ENCODE measurements around the gene TMEM19. TPM values are rescaled to one million over a fixed set of nuclear protein-coding genes. Genes with fewer than 3 reads are reported as not detected.

The TMEM19 gene
- total RNA-seq, result 10 to 100 TPM; 10.4 to 29.7 (median 23.0) TPM
- polyA plus RNA-seq, result 10 to 100 TPM in 2 of 3 donors, 1 to 10 TPM in 1; 6.0 to 31.1 (median 12.6) TPM
- long read RNA-seq, donor 1, full-length matches to known transcripts, result 10 of 17 reads
- long read RNA-seq, donor 1, partial matches to known transcripts, result 0 of 17 reads
- long read RNA-seq, donor 1, other reads (novel, unspliced or antisense), result 7 of 17 reads
- long read RNA-seq, donor 2, full-length matches to known transcripts, result 10 of 16 reads
- long read RNA-seq, donor 2, partial matches to known transcripts, result 0 of 16 reads
- long read RNA-seq, donor 2, other reads (novel, unspliced or antisense), result 6 of 16 reads

DNA sequence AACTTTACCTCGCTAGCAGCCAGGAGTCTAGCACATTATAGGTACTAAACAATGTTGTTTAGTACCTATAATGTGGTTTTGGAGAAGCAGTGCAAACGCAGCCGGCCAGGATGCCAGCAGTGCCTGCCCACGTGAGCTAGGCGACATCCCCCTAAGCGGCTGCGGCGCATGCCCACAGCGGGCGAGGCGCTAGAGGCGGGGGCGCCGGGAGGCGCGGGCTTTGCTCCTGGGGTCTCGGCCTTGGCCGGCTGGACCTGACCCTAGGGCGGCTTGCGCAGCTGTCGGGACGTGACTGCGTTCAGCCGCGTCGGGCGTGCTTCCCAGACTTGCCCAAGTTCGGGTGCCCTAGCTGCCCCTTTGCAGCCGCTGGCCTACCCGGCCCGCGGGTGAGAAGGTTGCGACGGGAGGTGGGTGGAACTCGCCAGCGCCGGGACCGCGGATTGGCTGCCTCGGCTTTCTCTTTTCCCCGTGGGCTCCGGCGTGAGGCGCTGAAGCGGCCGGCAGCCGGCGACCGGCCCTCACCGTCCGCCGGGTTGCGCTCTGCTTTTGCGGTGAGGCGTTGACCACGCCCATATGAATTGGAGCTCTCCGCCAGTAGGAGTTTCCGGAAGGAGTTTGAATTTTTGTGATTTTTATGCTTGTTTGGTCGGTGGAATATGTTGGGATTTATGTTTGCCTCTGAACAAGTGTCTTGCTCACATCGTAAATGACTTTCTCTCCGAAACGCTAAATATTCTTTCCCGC lies at the start of gene TMEM19:
Gene TMEM19, plus strand, starts transcription at position 169 of the 744 bp plus-strand sequence. CDS start 599 bp downstream, outside the sequence.
- peak; percentile 97 to 98 (median 98) for ATAC-seq
- no peaks in the 10 kb centered on the region for H3K36me3 ChIP-seq (ENCODE audit: insufficient read depth in 1 of 2, low read depth in 1 of 2)
- H3K9me3 ChIP-seq, result no peaks in the 10 kb centered on the region
- DNase-seq, result peak; percentile 92 to 95
- TF ChIP-seq, protein P1, sequence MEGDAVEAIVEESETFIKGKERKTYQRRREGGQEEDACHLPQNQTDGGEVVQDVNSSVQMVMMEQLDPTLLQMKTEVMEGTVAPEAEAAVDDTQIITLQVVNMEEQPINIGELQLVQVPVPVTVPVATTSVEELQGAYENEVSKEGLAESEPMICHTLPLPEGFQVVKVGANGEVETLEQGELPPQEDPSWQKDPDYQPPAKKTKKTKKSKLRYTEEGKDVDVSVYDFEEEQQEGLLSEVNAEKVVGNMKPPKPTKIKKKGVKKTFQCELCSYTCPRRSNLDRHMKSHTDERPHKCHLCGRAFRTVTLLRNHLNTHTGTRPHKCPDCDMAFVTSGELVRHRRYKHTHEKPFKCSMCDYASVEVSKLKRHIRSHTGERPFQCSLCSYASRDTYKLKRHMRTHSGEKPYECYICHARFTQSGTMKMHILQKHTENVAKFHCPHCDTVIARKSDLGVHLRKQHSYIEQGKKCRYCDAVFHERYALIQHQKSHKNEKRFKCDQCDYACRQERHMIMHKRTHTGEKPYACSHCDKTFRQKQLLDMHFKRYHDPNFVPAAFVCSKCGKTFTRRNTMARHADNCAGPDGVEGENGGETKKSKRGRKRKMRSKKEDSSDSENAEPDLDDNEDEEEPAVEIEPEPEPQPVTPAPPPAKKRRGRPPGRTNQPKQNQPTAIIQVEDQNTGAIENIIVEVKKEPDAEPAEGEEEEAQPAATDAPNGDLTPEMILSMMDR (IDR thresholded peaks at IDR 0.05), result no peak
- WGBS, 3 donors, result 0 to 1% (median 0%) methylated on average over 58 to 63 of the region's 63 CpGs
- peak within 1 kb of the TSS; percentile 84 for H3K4me3 ChIP-seq
- peaks cover 34% of the 10 kb centered on the region for H3K4me1 ChIP-seq
- peak within 1 kb of the TSS; percentile 95 for H3K27ac ChIP-seq
- intact Hi-C loops (cut with DNase I), result loop anchor here (2.0 to 5.0 kb wide), 3 partner anchors 23 to 69 kb away; partner anchors contain the start of genes RAB21 (in 2 of the 2) and ZFC3H1 (in 1 of the 2)
- H3K27me3 ChIP-seq (ENCODE audit: insufficient read depth in 3 of 3, low read length in 2 of 3), result no peaks in the 10 kb centered on the region

DNA sequence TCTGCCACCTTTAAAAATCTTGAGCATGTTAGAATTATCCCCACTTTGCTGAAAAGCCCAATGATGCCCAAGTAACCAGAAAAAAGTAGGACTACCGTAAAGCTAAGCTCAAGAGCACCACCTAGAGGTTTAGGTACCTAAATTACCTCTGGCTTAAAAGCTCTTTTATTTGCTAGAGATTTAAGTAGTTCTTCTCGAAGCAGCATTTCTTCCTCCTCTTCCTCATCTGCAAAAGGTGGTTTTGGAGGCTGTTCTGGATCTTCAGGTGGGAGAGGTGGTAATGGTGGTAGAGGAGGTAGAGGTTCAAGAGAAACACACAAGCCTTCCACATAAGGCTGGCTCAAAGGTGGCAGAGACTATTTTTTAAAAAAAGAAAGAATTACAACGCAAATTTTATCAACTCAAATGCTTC lies 49.2 kb upstream of the TMEM19 start:
- peaks cover 8 to 100% of the 10 kb centered on the region in 2 donors for H3K36me3 ChIP-seq (ENCODE audit: insufficient read depth in 1 of 2, low read depth in 1 of 2)
- DNase-seq (no peak), ATAC-seq (peak in 1 of 4 donors; percentile 68)

DNA sequence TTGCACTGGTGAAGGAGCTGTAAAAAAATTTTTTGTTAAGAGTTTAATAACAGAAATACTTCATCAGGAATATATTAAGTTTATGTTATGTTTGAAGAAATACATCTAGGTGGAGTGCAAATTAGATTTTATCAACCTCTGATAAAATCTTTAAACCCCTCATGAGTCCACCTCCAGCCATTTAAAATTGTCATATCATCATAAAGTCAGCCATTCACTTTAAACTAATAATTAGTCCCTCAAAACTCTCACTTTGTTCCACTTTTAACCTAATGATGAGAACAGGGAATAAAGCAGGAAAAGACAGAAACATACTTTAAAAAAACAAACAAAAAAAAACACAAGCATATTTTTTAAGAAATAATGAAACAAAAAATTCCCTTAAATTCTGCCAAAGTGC lies 47.4 kb upstream of the TMEM19 start:
- H3K4me3 ChIP-seq, result no peak overlapping the region
- ATAC-seq (no peak), DNase-seq (no peak)
- no peaks in the 10 kb centered on the region for H3K9me3 ChIP-seq
- no peaks in the 10 kb centered on the region for H3K27me3 ChIP-seq (ENCODE audit: insufficient read depth in 3 of 3, low read length in 2 of 3)
- H3K36me3 ChIP-seq (ENCODE audit: insufficient read depth in 1 of 2, low read depth in 1 of 2), result peaks cover 8 to 100% of the 10 kb centered on the region in 2 donors
- H3K4me1 ChIP-seq, result no peaks in the 10 kb centered on the region
- no peak overlapping the region for H3K27ac ChIP-seq
- TF ChIP-seq, protein P1 (IDR thresholded peaks at IDR 0.05), result no peak
- intact Hi-C loops (cut with DNase I), result loop anchor here in 1 of 2 donors (10.0 kb wide), 1 partner anchor 266 kb away; no protein-coding TSS in a partner anchor

More for the DNA sequence above, 49.2 kb upstream of the TMEM19 start:
- Histone ChIP-seq H3K27ac (no peak overlapping the region), H3K9me3 (no peaks in the 10 kb centered on the region), H3K27me3 (ENCODE audit: insufficient read depth in 3 of 3, low read length in 2 of 3) (no peaks in the 10 kb centered on the region), H3K4me1 (no peaks in the 10 kb centered on the region), H3K4me3 (no peak overlapping the region)
- TF ChIP-seq, protein P1 (IDR thresholded peaks at IDR 0.05), result peak; percentile 72
- WGBS, 3 donors, result 28 to 41% (median 33%) methylated on average over 3 of the region's 3 CpGs
- intact Hi-C loops (cut with DNase I), result loop anchor here in 1 of 2 donors (10.0 kb wide), 1 partner anchor 268 kb away; no protein-coding TSS in a partner anchor

DNA sequence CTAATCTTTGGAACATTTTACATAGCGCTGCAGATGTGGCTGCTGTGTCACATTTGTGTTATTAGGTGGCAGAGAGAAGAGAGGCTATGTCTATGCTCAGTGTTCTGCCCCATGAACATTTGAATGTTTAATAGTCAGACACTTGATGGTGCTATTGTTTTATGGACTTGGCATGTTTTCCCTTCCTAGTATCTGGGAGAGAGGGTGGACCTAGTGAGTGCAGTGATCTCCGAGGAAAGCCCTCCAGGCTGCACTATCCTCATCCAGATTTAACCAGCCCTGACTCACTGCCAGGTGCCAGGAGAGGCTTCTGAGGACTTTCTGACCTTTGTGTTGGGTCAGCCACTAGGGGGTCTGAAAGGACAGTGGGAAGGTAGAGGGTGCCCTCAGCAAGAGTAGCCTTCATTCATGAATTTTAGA lies 46.5 kb upstream of the TMEM19 start:
- DNase-seq (no peak), ATAC-seq (peak in 2 of 4 donors; percentile 13 to 39)
- 64 to 69% (median 66%) methylated on average over 2 of the region's 2 CpGs for WGBS, 3 donors
- no peaks in the 10 kb centered on the region for H3K9me3 ChIP-seq
- TF ChIP-seq, protein P1 (IDR thresholded peaks at IDR 0.05), result no peak
- peaks cover 8 to 100% of the 10 kb centered on the region in 2 donors for H3K36me3 ChIP-seq (ENCODE audit: insufficient read depth in 1 of 2, low read depth in 1 of 2)
- no peak overlapping the region for H3K4me3 ChIP-seq
- H3K27me3 ChIP-seq (ENCODE audit: insufficient read depth in 3 of 3, low read length in 2 of 3), result no peaks in the 10 kb centered on the region
- intact Hi-C loops (cut with DNase I), result loop anchor here in 1 of 2 donors (10.0 kb wide), 1 partner anchor 265 kb away; no protein-coding TSS in a partner anchor
- H3K4me1 ChIP-seq, result no peaks in the 10 kb centered on the region
- no peak overlapping the region for H3K27ac ChIP-seq
